A673 (cell line): ENCODE data around the gene KIDINS220. TPM values are rescaled to one million over a fixed set of nuclear protein-coding genes. Genes with fewer than 3 reads are reported as not detected.

Source experiments
- BruUV-seq: library from RNA; stranded (reverse); fragments of 400-500 nt; replicated peaks from 2 replicates; lab custom pipeline; 2021; lab: Mats Ljungman, UMichigan
- CTCF ChIA-PET: fragments of 300-600 bp; sonication (Branson Sonifier 250); formaldehyde crosslinking; loops from one replicate; lab custom pipeline; 2022; ENCODE audit warnings: antibody characterized with exemption; lab: Charles Lee
- POLR2A ChIA-PET: fragments of 300-600 bp; sonication (Branson Sonifier 250); formaldehyde crosslinking; loops from one replicate; lab custom pipeline; 2022; ENCODE audit warnings: antibody characterized with exemption; ENCODE audit not compliant: low non-redundant PET; lab: Charles Lee
- DNase-seq: peaks from one replicate; pipeline ENCODE4 v3.0.0-alpha.2; 2015; ENCODE audit warnings: low spot score
- H3K27ac ChIP-seq: fragments of 200-600 bp; sonication (generic); 2 replicates; pipeline ENCODE4 v1.5.1; 2016; ENCODE audit warnings: mixed run types, low read depth, mild to moderate bottlenecking, mixed read lengths, antibody characterized with exemption, low read length; ENCODE audit not compliant: poor library complexity, severe bottlenecking
- H3K27me3 ChIP-seq: fragments of 200-600 bp; sonication (generic); replicated peaks from 2 replicates; pipeline ENCODE4 v1.6.1; 2017; ENCODE audit warnings: mixed run types, low read depth, mild to moderate bottlenecking, mixed read lengths, antibody characterized with exemption, low read length; ENCODE audit not compliant: insufficient read depth, poor library complexity
- H3K36me3 ChIP-seq: fragments of 200-600 bp; sonication (generic); 2 replicates; pipeline ENCODE4 v1.6.1; 2016; ENCODE audit warnings: mixed run types, mild to moderate bottlenecking, mixed read lengths, antibody characterized with exemption, low read length; ENCODE audit not compliant: insufficient read depth, poor library complexity, severe bottlenecking
- H3K4me1 ChIP-seq: fragments of 200-600 bp; sonication (generic); 2 replicates; pipeline ENCODE4 v1.6.1; 2017; ENCODE audit warnings: mixed run types, mild to moderate bottlenecking, mixed read lengths, antibody characterized with exemption, low read length; ENCODE audit not compliant: insufficient read depth, poor library complexity, severe bottlenecking
- H3K4me3 ChIP-seq: fragments of 200-600 bp; sonication (generic); 2 replicates; pipeline ENCODE4 v1.5.1; 2016; ENCODE audit warnings: low read depth, mixed run types, mild to moderate bottlenecking, mixed read lengths, low read length; ENCODE audit not compliant: poor library complexity, severe bottlenecking
- H3K9me3 ChIP-seq: fragments of 200-600 bp; sonication (generic); 2 replicates; pipeline ENCODE4 v1.6.1; 2016; ENCODE audit warnings: mixed run types, low read depth, mild to moderate bottlenecking, mixed read lengths, antibody characterized with exemption, low read length; ENCODE audit not compliant: poor library complexity, severe bottlenecking
- CTCF ChIP-seq: fragments of 300-800, 200-600 bp; sonication (generic); conservative IDR thresholded peaks from 2 replicates; pipeline ENCODE4 v1.5.1; 2017; ENCODE audit warnings: low read depth, mild to moderate bottlenecking, antibody characterized with exemption, low read length, moderate library complexity, mixed read lengths
- EZH2 ChIP-seq: fragments of 200-600 bp; sonication (generic); IDR thresholded peaks from 2 replicates; pipeline ENCODE4 v1.6.1; 2017; ENCODE audit warnings: borderline replicate concordance, low read depth, mild to moderate bottlenecking, mixed read lengths, antibody characterized with exemption, low read length; ENCODE audit not compliant: poor library complexity, severe bottlenecking
- intact Hi-C: fragments of 100-400 bp; cut with micrococcal nuclease; formaldehyde crosslinking; loops from one replicate; pipeline ENCODE4 v1.10.0; 2022; ENCODE audit not compliant: unreplicated experiment
- total RNA-seq: library from RNA; stranded (reverse); gene quantifications from 2 replicates; pipeline ENCODE4 v1.2.3, GENCODE V29; 2021

The KIDINS220 gene
- total RNA-seq, 1 experiment from 2014 or later: 46.4 TPM

GRCh38 chr2:8704906-8705305, 132.5 kb downstream of the KIDINS220 start:
- intact Hi-C loops: no loop called here
- BruUV-seq: no TSS peak
- no peaks in the 10 kb centered on the region for H3K27me3 ChIP-seq
- no peaks in the 10 kb centered on the region for H3K9me3 ChIP-seq
- no peaks in the 10 kb centered on the region for H3K36me3 ChIP-seq
- ChIA-PET CTCF (no interaction called here), POLR2A (no interaction called here)
- TF ChIP-seq EZH2 (no peak), CTCF (no peak)
- H3K4me3 ChIP-seq: no peak overlapping the region
- no peaks in the 10 kb centered on the region for H3K4me1 ChIP-seq
- DNase-seq: no peak
- H3K27ac ChIP-seq: no peak overlapping the region

- DNase-seq: no peak
- Histone ChIP-seq H3K27ac (no peak overlapping the region), H3K9me3 (no peaks in the 10 kb centered on the region), H3K4me3 (no peak overlapping the region), H3K27me3 (no peaks in the 10 kb centered on the region), H3K36me3 (no peaks in the 10 kb centered on the region), H3K4me1 (no peaks in the 10 kb centered on the region)
- POLR2A ChIA-PET: interaction anchor here (0.9 kb wide), 1 partner anchor 20 kb away, joined by 3 read pairs; the partner anchor contains the start of gene ID2
- intact Hi-C loops: no loop called here
- TF ChIP-seq CTCF (no peak), EZH2 (no peak)
- CTCF ChIA-PET: no interaction called here
- BruUV-seq: no TSS peak
These were observed 135.6 kb downstream of the KIDINS220 start for GRCh38 chr2:8701681-8702379.

DNA sequence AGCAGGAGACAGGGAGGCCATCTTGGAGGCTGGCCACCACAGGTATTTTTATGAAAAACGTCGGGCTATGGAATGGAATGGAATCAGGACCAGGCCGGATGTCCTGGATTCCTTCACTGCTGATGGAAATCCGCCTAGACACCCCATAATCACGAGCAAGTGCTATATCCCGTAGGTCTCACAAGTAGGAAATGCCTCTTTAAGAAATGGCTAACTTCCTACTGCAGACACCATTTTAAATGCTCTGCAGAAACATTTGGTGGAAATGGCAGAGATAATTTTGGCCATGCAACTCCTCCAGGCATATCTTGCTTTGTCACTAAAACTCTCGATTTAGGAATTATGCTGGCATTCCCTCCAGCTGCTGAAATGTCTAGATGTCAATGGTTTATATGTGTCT, 137.6 kb downstream of the KIDINS220 start:
- H3K9me3 ChIP-seq: no peaks in the 10 kb centered on the region
- intact Hi-C loops: no loop called here
- no peaks in the 10 kb centered on the region for H3K27me3 ChIP-seq
- H3K4me1 ChIP-seq: no peaks in the 10 kb centered on the region
- H3K4me3 ChIP-seq: no peak overlapping the region
- TF ChIP-seq EZH2 (no peak), CTCF (no peak)
- ChIA-PET CTCF (no interaction called here), POLR2A (no interaction called here)
- H3K36me3 ChIP-seq: no peaks in the 10 kb centered on the region
- no TSS peak for BruUV-seq
- no peak overlapping the region for H3K27ac ChIP-seq
- no peak for DNase-seq
